ENCODE results near the gene SLIT3.

SLIT3 gene

DNA sequence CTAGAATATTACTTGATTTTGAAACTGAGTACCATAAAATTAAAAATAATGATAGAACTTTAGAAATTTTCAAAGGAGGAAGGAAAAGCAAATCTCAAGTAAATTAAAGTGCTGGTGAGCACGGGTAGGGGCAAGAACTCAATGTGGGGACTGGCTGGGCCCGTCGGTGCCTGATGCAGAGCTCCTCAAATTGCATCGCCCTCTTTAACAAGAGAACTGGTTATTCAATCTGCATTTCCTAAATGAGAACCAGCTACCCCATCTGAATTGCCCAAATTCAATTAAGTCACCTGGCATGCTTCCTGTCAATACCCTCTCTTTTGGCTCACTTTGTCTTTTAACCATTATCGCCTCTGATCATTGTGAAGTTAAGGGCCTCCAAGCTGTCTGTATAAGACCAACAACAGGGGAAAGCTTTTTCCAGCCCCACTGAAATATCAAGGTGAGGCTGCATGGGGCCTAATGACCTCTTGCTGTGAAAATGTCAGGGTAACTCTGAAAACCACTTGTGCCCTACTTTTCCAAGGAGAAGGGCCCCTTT is 316.7 kb downstream of the SLIT3 start:
- DNase-seq = no peak
- intact Hi-C loops (cut with DNase I) = no loop called here

- DNase-seq = no peak
- intact Hi-C loops (cut with DNase I) = no loop called here
Observed at GRCh38 chr5:168979135-168979534, 321.8 kb downstream of the SLIT3 start.

- no peak for DNase-seq
- intact Hi-C loops (cut with DNase I) = no loop called here
Observed at GRCh38 chr5:168978500-168978899, 322.4 kb downstream of the SLIT3 start.

GRCh38 chr5:168978015-168978414 is 322.9 kb downstream of the SLIT3 start:
- no peak for DNase-seq
- intact Hi-C loops (cut with DNase I) = no loop called here

- intact Hi-C loops (cut with DNase I) = no loop called here
- no peak for DNase-seq
Observed at GRCh38 chr5:168976311-168976970, 324.5 kb downstream of the SLIT3 start.

DNA sequence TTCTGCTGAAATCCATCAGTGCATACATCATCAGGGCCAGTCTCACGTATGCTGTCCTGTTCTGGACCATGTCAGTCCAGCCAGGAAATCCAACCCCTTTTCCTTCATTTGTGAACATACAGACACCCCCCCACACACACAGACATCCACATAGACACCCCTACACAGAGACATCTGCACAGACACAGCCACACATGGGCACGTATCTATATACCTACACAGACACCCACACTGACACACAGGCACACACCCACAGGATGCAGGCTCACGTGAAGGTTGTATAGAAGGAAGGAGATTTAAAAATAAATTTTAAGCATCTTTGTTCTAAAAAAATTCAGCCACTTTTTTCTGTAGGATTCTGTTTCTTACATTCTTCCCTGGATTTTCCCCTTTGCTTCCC is 325.6 kb downstream of the SLIT3 start:
- DNase-seq = no peak
- intact Hi-C loops (cut with DNase I) = no loop called here

GRCh38 chr5:168974082-168974481 is 326.9 kb downstream of the SLIT3 start:
- intact Hi-C loops (cut with DNase I) = no loop called here
- DNase-seq = no peak

GRCh38 chr5:168972731-168973130 is 328.2 kb downstream of the SLIT3 start:
- intact Hi-C loops (cut with DNase I) = no loop called here
- no peak for DNase-seq

GRCh38 chr5:168971100-168971499 is 329.8 kb downstream of the SLIT3 start:
- intact Hi-C loops (cut with DNase I) = no loop called here
- DNase-seq = no peak

GRCh38 chr5:168969326-168969886 is 331.5 kb downstream of the SLIT3 start:
- DNase-seq = no peak
- intact Hi-C loops (cut with DNase I) = no loop called here

DNA sequence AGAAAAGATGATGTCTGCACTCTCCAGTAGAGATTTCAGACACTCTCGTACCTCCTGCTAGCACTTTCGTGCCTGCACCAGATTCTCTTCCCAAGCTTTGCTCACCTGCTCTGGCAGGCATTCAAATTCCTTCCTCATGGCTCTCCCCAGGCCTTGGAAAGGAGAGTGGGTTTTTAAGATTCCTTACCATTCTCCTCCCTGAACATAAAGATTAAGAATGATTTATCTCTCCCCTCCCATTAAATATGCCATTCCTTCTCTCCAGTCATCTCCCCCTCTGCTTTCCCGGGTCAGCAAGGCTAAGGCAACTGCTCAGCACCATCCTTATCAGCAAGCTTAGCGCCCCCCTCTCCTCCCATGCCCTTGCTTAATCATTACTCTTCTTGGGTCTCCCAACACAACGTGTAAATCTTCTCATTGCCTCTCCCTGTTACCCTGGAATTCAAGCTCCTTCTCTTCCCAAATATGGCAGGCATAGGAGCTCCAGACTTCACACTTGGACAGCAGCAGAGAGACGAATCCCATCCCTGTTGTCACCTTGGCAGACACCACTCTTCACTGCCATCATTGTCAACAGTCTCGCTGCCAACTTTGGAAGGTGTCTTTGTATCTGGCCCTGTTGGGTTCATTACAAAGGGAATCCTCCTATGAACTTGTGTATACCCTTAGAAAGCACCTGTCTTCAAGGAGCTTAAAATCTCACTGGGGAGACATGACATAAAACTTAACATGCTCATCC is 332.9 kb downstream of the SLIT3 start:
- intact Hi-C loops (cut with DNase I) = no loop called here
- DNase-seq = no peak

DNA sequence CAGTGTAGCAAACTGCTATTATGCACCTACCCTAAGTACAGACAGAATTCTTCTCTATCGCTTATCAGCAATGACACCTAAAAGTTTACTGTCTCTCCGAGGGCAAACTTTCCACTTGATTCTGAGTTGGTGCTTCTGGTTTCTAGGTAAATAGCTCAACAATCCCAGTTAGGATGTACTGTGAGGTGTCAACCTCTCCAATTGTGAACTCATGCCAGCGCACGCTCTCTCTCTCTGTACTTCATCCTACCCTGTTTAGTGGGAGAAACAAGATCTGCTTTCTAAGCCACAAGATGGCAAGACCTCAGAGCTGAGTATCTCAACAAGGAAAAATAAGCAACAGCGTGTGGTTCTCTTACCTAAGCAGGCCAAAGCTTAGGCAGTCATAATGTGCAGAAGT is 335.3 kb downstream of the SLIT3 start:
- DNase-seq = no peak
- intact Hi-C loops (cut with DNase I) = no loop called here

- intact Hi-C loops (cut with DNase I) = no loop called here
Observed at GRCh38 chr5:168964182-168964581, 336.8 kb downstream of the SLIT3 start.

DNA sequence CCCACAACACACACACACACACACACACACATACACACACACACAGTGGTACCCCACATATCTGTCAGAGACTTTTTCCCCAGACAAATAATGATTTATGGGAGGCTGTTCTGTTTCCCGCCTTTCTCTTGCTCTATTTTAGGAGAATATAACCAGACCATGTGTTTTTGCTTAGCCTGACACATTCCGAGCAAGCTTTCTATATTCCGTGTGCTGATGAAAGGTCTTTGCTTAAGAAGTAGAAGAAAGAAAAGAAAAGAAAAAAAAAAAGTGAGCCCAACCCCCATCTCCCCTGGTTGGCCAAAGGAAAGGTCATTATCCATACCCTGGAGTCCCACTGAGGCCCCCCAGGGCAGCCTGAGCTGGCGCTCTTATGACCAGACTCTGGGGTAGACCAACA is 338.6 kb downstream of the SLIT3 start:
- intact Hi-C loops (cut with DNase I) = no loop called here
- no peak for DNase-seq

More at GRCh38 chr5:168964182-168964581, 336.8 kb downstream of the SLIT3 start:
- no peak for DNase-seq

- intact Hi-C loops (cut with DNase I) = no loop called here
- DNase-seq = no peak
Observed at GRCh38 chr5:168961681-168962080, 339.3 kb downstream of the SLIT3 start.

DNA sequence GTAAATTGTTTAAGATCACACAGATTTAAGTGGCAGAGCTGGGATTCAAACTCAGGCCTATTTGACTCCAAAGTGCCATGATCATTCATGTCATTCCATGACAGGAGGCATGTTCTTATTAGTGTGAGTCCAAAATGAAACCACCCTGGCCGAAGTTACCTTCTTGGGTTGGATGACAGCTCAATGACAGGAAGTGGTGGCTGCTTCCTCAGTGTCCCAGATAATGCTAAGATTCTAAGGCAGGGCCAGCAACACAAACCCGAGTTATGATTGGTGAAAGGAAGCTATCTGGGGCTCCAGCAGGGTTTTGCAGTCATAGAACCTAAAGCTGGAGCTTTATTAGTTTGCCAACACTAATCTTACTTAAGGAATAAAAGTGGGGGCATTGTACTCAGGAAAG is 340.4 kb downstream of the SLIT3 start:
- intact Hi-C loops (cut with DNase I) = no loop called here
- no peak for DNase-seq

DNA sequence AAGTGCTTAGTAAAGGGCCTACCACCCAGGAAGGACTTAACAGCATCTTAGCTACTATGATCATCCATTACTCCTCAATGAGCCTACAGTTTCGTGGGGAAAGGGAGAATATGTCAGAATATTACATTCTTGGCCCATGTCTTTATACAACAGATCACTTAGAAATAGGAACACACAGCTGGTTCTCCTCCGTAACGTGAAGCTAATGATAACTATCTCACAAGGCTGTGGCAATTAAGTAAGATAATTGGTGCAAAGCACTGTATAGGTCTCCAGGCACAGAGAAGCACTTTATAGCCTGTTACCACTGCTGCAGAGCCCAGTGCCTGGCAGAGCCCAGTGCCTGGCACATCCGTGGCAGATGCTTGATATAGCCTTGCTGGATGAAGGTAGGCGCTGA is 347.6 kb downstream of the SLIT3 start:
- no peak for DNase-seq
- intact Hi-C loops (cut with DNase I) = no loop called here

GRCh38 chr5:168952196-168952595 is 348.7 kb downstream of the SLIT3 start:
- DNase-seq = no peak
- intact Hi-C loops (cut with DNase I) = no loop called here

- DNase-seq = no peak
- intact Hi-C loops (cut with DNase I) = no loop called here
Observed at GRCh38 chr5:168951769-168952168, 349.2 kb downstream of the SLIT3 start.

DNA sequence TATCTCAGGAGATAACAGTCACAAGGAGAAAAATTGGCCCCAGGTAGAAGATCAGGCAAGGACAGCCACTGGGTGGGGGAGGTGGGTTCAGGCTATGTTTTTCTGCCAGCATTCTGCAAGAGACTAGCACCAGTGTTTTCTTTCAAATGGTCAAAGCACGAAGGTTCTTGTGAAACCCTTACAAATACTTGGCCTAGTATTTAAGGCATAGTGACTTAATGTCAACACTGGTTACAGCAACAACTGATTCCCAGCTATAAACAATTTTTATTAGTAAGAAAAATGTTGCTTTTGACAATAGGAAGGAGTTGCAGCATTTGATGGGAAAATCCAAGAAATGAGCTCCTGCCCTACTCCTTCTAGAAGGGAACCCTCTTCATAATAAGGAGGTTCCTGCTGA is 349.6 kb downstream of the SLIT3 start:
- intact Hi-C loops (cut with DNase I) = no loop called here
- DNase-seq = no peak

- DNase-seq = no peak
- intact Hi-C loops (cut with DNase I) = no loop called here
Observed at GRCh38 chr5:168950241-168950951, 350.5 kb downstream of the SLIT3 start.
